ENCODE measurements around the gene OTOGL.

DNA sequence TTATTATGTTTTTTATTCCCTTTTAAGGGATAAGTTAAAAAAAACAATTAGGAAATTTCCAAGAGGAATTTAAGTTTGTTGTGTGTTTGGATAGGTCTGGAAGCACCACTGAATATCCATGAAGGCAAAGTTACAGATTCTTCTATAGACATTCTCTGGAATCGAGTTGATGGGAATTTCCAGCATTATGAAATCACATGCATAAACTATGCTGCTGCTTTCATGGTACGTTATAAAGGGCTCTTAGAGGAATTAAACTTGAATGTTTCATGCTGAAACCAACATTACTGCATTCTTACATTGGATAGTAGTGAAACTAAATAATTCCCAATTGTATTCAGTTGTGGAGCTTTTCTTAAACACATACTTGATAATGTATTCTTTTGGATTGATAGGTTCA is 323.2 kb downstream of the OTOGL start:
- TF ChIP-seq, protein P1, sequence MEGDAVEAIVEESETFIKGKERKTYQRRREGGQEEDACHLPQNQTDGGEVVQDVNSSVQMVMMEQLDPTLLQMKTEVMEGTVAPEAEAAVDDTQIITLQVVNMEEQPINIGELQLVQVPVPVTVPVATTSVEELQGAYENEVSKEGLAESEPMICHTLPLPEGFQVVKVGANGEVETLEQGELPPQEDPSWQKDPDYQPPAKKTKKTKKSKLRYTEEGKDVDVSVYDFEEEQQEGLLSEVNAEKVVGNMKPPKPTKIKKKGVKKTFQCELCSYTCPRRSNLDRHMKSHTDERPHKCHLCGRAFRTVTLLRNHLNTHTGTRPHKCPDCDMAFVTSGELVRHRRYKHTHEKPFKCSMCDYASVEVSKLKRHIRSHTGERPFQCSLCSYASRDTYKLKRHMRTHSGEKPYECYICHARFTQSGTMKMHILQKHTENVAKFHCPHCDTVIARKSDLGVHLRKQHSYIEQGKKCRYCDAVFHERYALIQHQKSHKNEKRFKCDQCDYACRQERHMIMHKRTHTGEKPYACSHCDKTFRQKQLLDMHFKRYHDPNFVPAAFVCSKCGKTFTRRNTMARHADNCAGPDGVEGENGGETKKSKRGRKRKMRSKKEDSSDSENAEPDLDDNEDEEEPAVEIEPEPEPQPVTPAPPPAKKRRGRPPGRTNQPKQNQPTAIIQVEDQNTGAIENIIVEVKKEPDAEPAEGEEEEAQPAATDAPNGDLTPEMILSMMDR (tag by site-specific recombination; IDR thresholded peaks at IDR 0.05), result no peak
- TF ChIP-seq ZNF366 (tag by site-specific recombination; conservative IDR thresholded peaks at IDR 0.05), result no peak
- TF ChIP-seq, protein P2, sequence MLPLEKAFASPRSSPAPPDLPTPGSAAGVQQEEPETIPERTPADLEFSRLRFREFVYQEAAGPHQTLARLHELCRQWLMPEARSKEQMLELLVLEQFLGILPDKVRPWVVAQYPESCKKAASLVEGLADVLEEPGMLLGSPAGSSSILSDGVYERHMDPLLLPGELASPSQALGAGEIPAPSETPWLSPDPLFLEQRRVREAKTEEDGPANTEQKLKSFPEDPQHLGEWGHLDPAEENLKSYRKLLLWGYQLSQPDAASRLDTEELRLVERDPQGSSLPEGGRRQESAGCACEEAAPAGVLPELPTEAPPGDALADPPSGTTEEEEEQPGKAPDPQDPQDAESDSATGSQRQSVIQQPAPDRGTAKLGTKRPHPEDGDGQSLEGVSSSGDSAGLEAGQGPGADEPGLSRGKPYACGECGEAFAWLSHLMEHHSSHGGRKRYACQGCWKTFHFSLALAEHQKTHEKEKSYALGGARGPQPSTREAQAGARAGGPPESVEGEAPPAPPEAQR (tag by site-specific recombination; IDR thresholded peaks at IDR 0.05), result no peak
- no peak for TF ChIP-seq ZNF544 (tag by site-specific recombination; IDR thresholded peaks at IDR 0.05)
- TF ChIP-seq ZNF138 (tag by site-specific recombination; IDR thresholded peaks at IDR 0.05; ENCODE audit: borderline replicate concordance), result no peak
- TF ChIP-seq ZBTB21 (tag by site-specific recombination; IDR thresholded peaks at IDR 0.05), result no peak
- no peak for TF ChIP-seq ZNF146 (tag by site-specific recombination; IDR thresholded peaks at IDR 0.05)
- no peak for TF ChIP-seq ZNF114 (tag by site-specific recombination; IDR thresholded peaks at IDR 0.05)
- TF ChIP-seq ZNF24 (tag by site-specific recombination; IDR thresholded peaks at IDR 0.05), result no peak
- TF ChIP-seq, protein P3, sequence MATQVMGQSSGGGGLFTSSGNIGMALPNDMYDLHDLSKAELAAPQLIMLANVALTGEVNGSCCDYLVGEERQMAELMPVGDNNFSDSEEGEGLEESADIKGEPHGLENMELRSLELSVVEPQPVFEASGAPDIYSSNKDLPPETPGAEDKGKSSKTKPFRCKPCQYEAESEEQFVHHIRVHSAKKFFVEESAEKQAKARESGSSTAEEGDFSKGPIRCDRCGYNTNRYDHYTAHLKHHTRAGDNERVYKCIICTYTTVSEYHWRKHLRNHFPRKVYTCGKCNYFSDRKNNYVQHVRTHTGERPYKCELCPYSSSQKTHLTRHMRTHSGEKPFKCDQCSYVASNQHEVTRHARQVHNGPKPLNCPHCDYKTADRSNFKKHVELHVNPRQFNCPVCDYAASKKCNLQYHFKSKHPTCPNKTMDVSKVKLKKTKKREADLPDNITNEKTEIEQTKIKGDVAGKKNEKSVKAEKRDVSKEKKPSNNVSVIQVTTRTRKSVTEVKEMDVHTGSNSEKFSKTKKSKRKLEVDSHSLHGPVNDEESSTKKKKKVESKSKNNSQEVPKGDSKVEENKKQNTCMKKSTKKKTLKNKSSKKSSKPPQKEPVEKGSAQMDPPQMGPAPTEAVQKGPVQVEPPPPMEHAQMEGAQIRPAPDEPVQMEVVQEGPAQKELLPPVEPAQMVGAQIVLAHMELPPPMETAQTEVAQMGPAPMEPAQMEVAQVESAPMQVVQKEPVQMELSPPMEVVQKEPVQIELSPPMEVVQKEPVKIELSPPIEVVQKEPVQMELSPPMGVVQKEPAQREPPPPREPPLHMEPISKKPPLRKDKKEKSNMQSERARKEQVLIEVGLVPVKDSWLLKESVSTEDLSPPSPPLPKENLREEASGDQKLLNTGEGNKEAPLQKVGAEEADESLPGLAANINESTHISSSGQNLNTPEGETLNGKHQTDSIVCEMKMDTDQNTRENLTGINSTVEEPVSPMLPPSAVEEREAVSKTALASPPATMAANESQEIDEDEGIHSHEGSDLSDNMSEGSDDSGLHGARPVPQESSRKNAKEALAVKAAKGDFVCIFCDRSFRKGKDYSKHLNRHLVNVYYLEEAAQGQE (tag by site-specific recombination; IDR thresholded peaks at IDR 0.05), result no peak
- no peak for TF ChIP-seq ZBTB7A (tag by site-specific recombination; IDR thresholded peaks at IDR 0.05; ENCODE audit: low read depth)
